Suprapubic skin (tissue), 3 donors: Measurements from ENCODE around the gene OR2D3.

ENCODE experiments used
- POLR2AphosphoS5 ChIP-seq, 3 donors: sonication (generic); formaldehyde crosslinking; IDR thresholded peaks; one replicate each; pipeline ENCODE4 v1.6.1; 2017; ENCODE audit warnings: antibody characterized with exemption in 3 of 3
- TF ChIP-seq, protein P1 (sequence below), 2 donors: fragments of 200-600 bp in 1 of 2; fragments of 450-650 bp in 1 of 2; sonication (generic) in 1 of 2; IDR thresholded peaks; one replicate each; pipeline ENCODE4 v1.5.1; 2016 to 2019; ENCODE audit warnings: antibody characterized with exemption in 2 of 2, mild to moderate bottlenecking in 1 of 2, moderate library complexity in 1 of 2

DNA sequence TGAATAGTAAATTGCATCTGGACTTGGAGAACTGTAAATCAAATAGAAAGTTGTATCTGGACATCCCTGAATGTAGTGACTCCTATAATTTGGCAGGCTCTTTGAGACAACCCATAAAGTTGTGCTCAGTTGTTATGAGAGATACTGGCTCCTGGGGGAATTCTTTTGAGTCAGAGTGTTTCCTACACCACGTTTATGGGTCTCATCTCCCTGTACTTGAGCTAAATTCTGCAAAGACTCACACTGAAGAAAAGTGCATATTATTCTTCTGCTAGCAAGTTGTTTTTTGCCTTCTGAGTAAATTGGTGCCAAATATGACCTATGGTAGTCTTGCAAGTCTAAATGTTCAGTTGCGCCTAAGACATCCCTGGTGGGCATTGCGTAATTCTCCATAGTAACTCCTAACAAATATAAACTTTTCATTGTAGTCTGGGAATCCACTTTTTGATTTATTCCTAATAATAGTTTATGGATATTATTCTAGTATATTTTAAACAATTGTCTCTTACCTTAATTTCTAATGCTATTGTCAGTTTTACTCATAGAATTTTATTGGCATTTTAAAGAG is 10.4 kb downstream of the OR2D3 start:
- TF ChIP-seq, protein P1, sequence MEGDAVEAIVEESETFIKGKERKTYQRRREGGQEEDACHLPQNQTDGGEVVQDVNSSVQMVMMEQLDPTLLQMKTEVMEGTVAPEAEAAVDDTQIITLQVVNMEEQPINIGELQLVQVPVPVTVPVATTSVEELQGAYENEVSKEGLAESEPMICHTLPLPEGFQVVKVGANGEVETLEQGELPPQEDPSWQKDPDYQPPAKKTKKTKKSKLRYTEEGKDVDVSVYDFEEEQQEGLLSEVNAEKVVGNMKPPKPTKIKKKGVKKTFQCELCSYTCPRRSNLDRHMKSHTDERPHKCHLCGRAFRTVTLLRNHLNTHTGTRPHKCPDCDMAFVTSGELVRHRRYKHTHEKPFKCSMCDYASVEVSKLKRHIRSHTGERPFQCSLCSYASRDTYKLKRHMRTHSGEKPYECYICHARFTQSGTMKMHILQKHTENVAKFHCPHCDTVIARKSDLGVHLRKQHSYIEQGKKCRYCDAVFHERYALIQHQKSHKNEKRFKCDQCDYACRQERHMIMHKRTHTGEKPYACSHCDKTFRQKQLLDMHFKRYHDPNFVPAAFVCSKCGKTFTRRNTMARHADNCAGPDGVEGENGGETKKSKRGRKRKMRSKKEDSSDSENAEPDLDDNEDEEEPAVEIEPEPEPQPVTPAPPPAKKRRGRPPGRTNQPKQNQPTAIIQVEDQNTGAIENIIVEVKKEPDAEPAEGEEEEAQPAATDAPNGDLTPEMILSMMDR (IDR thresholded peaks at IDR 0.05), result no peak
- no peak for TF ChIP-seq POLR2AphosphoS5 (IDR thresholded peaks at IDR 0.05)
